ENCODE results near the gene ARHGAP25.

The ARHGAP25 gene

DNA sequence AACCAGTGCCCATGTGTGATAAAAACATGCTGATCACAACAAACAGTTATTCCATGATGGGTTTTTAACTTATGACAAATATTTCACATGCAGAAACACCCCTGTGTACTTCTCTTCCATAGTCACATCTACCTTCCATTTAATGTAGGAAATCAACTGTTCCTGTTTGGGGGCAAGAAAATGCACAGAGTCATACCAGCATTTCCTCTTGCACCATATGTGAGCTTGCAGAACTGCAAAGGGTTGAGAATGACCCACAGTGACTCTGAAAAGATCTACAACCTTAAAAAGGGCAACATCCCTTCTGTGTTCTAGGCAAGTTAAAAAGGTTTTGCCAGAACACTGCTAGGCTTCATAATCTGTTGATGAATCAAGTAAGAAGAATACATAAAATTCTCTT is 126.7 kb downstream of the ARHGAP25 start:
- in situ Hi-C loops (cut with HindIII; ENCODE audit: low pct_unique_long_range_greater_than_20kb, low sequenced_read_pairs), result no loop called here
- no peak for DNase-seq (ENCODE audit: low read depth in 1 of 2, low spot score in 1 of 2)

GRCh38 chr2:68862889-68863288 is 128.3 kb downstream of the ARHGAP25 start:
- in situ Hi-C loops (cut with HindIII; ENCODE audit: low pct_unique_long_range_greater_than_20kb, low sequenced_read_pairs), result no loop called here
- DNase-seq (ENCODE audit: low read depth in 1 of 2, low spot score in 1 of 2), result no peak

More for the DNA sequence above, 126.7 kb downstream of the ARHGAP25 start:
- TF ChIP-seq JUND (IDR thresholded peaks at IDR 0.05; ENCODE audit: low read depth), result no peak

GRCh38 chr2:68863996-68864395 is 129.4 kb downstream of the ARHGAP25 start:
- in situ Hi-C loops (cut with HindIII; ENCODE audit: low pct_unique_long_range_greater_than_20kb, low sequenced_read_pairs), result no loop called here
- no peak for DNase-seq (ENCODE audit: low read depth in 1 of 2, low spot score in 1 of 2)
- no peak for TF ChIP-seq JUND (IDR thresholded peaks at IDR 0.05; ENCODE audit: low read depth)

More at GRCh38 chr2:68862889-68863288, 128.3 kb downstream of the ARHGAP25 start:
- TF ChIP-seq JUND (IDR thresholded peaks at IDR 0.05; ENCODE audit: low read depth), result no peak

DNA sequence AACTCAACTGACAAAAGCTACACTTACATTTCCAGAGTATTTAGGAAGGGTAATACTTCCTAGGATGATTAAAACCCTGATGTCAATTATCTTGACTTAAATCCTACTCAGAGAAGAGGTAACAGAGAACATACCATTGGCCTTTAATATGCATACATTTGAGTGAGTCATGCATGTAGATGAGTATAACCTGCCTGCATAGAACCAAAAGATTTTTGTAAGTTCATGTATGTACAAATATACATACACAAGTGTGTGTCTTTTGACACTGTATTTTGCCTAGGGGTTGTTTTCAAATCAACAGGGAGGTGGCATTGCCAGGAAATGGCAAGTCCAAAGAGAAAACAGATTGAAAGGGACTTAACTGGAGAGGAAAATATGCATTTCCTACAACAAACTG is 130.5 kb downstream of the ARHGAP25 start:
- in situ Hi-C loops (cut with HindIII; ENCODE audit: low pct_unique_long_range_greater_than_20kb, low sequenced_read_pairs), result no loop called here
- TF ChIP-seq JUND (IDR thresholded peaks at IDR 0.05; ENCODE audit: low read depth), result no peak
- no peak for DNase-seq (ENCODE audit: low read depth in 1 of 2, low spot score in 1 of 2)

GRCh38 chr2:68870215-68870614 is 135.6 kb downstream of the ARHGAP25 start:
- in situ Hi-C loops (cut with HindIII; ENCODE audit: low pct_unique_long_range_greater_than_20kb, low sequenced_read_pairs), result no loop called here
- no peak for DNase-seq (ENCODE audit: low read depth in 1 of 2, low spot score in 1 of 2)
- no peak for TF ChIP-seq JUND (IDR thresholded peaks at IDR 0.05; ENCODE audit: low read depth)

DNA sequence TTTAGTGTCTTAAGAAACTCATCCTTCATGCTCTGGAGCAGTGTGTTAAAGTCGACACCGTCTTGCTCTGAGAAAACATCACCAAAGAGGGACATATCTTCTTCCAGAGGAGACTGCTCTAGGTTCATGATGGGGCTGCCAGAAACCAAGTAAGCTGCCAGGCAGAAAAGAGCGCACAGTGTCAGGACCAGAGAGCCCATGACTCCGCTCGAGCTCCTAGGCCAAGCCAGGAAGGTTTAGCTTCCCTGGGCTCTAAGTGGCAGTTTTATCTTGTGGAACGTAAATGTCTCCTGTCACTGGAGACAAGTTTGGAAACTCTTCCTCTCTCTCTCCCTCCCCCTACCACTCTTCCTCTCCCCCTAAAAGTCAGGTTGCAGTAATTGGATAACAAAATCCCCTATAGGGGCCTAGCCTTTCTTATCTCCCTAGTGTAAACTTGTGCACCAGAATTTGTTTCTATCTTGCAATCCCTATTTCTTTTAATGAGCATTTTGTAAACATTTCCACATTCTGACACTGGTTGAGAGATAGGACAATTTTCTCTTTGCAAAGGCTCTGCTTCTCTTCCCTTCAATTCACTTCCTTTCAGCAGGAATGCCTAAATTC is 136.7 kb downstream of the ARHGAP25 start, which contains the start of gene BMP10:
Gene BMP10 (minus strand): TSS at position 239 of the 606 bp plus-strand sequence. CDS start 39 bp downstream, at position 200.
- TF ChIP-seq JUND (IDR thresholded peaks at IDR 0.05; ENCODE audit: low read depth), result no peak
- in situ Hi-C loops (cut with HindIII; ENCODE audit: low pct_unique_long_range_greater_than_20kb, low sequenced_read_pairs), result no loop called here
- no peak for DNase-seq (ENCODE audit: low read depth in 1 of 2, low spot score in 1 of 2)

All from T47D (cell line).